ENCODE results near the gene DEAF1.

The DEAF1 gene

GRCh38 chr11:722346-722811 is 27.4 kb upstream of the DEAF1 start:
- DNase-seq, result no peak

GRCh38 chr11:721741-722345 is 26.8 kb upstream of the DEAF1 start:
- peak; percentile 66 for DNase-seq
- in situ Hi-C loops (cut with MboI; ENCODE audit: low pct_unique_long_range_greater_than_20kb, low sequenced_read_pairs), result no loop called here

More at GRCh38 chr11:722346-722811, 27.4 kb upstream of the DEAF1 start:
- in situ Hi-C loops (cut with MboI; ENCODE audit: low pct_unique_long_range_greater_than_20kb, low sequenced_read_pairs), result no loop called here

- in situ Hi-C loops (cut with MboI; ENCODE audit: low pct_unique_long_range_greater_than_20kb, low sequenced_read_pairs), result no loop called here
- DNase-seq, result no peak
Observed at GRCh38 chr11:721247-721740, 26.3 kb upstream of the DEAF1 start.

- in situ Hi-C loops (cut with MboI; ENCODE audit: low pct_unique_long_range_greater_than_20kb, low sequenced_read_pairs), result no loop called here
- DNase-seq, result peak; percentile 27
Observed at GRCh38 chr11:720642-721246, 25.7 kb upstream of the DEAF1 start.

- no peak for DNase-seq
- in situ Hi-C loops (cut with MboI; ENCODE audit: low pct_unique_long_range_greater_than_20kb, low sequenced_read_pairs), result no loop called here
Observed at GRCh38 chr11:720017-720641, 25.1 kb upstream of the DEAF1 start.

GRCh38 chr11:719214-720016 is 24.4 kb upstream of the DEAF1 start:
- no peak for DNase-seq
- in situ Hi-C loops (cut with MboI; ENCODE audit: low pct_unique_long_range_greater_than_20kb, low sequenced_read_pairs), result no loop called here

- in situ Hi-C loops (cut with MboI; ENCODE audit: low pct_unique_long_range_greater_than_20kb, low sequenced_read_pairs), result no loop called here
Observed at GRCh38 chr11:714436-714835, 19.4 kb upstream of the DEAF1 start.

GRCh38 chr11:709109-709997 is 14.3 kb upstream of the DEAF1 start:
- DNase-seq, result no peak
- in situ Hi-C loops (cut with MboI; ENCODE audit: low pct_unique_long_range_greater_than_20kb, low sequenced_read_pairs), result no loop called here

More at GRCh38 chr11:714436-714835, 19.4 kb upstream of the DEAF1 start:
- no peak for DNase-seq

GRCh38 chr11:708511-708910 is 13.5 kb upstream of the DEAF1 start:
- in situ Hi-C loops (cut with MboI; ENCODE audit: low pct_unique_long_range_greater_than_20kb, low sequenced_read_pairs), result no loop called here
- DNase-seq, result no peak

GRCh38 chr11:707817-708420 is 12.9 kb upstream of the DEAF1 start:
- no peak for DNase-seq
- in situ Hi-C loops (cut with MboI; ENCODE audit: low pct_unique_long_range_greater_than_20kb, low sequenced_read_pairs), result no loop called here

- in situ Hi-C loops (cut with MboI; ENCODE audit: low pct_unique_long_range_greater_than_20kb, low sequenced_read_pairs), result no loop called here
- DNase-seq, result no peak
Observed at GRCh38 chr11:706957-707816, 12.2 kb upstream of the DEAF1 start.

GRCh38 chr11:706439-706956 is 11.5 kb upstream of the DEAF1 start:
- in situ Hi-C loops (cut with MboI; ENCODE audit: low pct_unique_long_range_greater_than_20kb, low sequenced_read_pairs), result no loop called here
- DNase-seq, result no peak

- in situ Hi-C loops (cut with MboI; ENCODE audit: low pct_unique_long_range_greater_than_20kb, low sequenced_read_pairs), result no loop called here
- DNase-seq, result no peak
Observed at GRCh38 chr11:705646-706438, 10.8 kb upstream of the DEAF1 start, which contains the start of gene EPS8L2. Gene EPS8L2, plus strand, starts transcription at chr11:706231. Its CDS starts 3,177 bp downstream, at chr11:709408.

GRCh38 chr11:704781-705645 is 10.0 kb upstream of the DEAF1 start:
- in situ Hi-C loops (cut with MboI; ENCODE audit: low pct_unique_long_range_greater_than_20kb, low sequenced_read_pairs), result no loop called here

GRCh38 chr11:704228-704674 is 9.2 kb upstream of the DEAF1 start:
- in situ Hi-C loops (cut with MboI; ENCODE audit: low pct_unique_long_range_greater_than_20kb, low sequenced_read_pairs), result no loop called here
- DNase-seq, result no peak

More at GRCh38 chr11:704781-705645, 10.0 kb upstream of the DEAF1 start:
- DNase-seq, result no peak

Data from KBM-7 (cell line).